HT1080 (cell line): ENCODE data around the gene SYT7. TPM values are rescaled to one million over a fixed set of nuclear protein-coding genes. Genes with fewer than 3 reads are reported as not detected.

ENCODE experiments used
- DNase-seq: peaks from one replicate; pipeline ENCODE4 v3.0.0-alpha.2; 2015; ENCODE audit warnings: low read depth
- total RNA-seq: library from RNA; depleted of rRNA; stranded (reverse); fragments of >200 nt; shearing (Covaris generic); gene quantifications from 2 replicates; pipeline ENCODE4 v1.2.3, GENCODE V29; 2014

Gene SYT7
- total RNA-seq, 1 experiment from 2014 or later, result 2.0 TPM

DNA sequence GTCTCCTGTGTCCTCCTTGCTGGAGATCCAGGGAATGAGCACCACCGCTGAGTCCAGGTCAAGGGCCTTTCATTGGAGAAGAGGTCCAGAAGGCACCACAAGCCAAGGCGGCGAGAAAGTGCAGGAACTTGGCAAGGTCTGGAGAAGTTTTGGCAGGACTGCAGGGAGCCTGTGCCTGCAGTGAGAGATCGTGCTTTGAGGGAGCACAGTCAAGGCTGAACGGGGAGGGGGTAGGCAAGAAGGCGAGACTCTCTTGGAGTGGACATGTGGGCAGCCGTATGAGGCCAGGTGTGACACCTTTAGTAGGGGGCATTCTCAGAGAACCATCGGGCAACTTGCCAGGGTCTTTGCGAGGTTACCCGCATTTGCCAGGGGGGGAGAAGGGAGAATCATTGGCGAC is 41.9 kb downstream of the SYT7 start:
- no peak for DNase-seq

DNA sequence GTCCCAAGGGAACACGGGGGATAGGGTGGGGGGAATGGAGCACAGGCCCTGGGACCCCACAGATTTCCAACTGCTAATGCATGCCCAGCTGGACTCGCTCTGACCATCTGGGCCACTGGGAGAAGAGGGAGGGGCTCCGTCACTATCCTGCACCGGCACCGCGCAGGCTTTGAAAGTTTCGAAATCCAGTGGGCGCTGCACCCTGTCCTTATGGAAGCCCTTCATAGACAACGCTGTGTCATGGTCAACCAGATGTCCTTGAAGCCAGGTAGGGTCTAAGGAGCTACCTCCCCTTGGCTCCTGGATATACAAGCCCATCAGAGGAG is 42.3 kb downstream of the SYT7 start:
- no peak for DNase-seq

DNA sequence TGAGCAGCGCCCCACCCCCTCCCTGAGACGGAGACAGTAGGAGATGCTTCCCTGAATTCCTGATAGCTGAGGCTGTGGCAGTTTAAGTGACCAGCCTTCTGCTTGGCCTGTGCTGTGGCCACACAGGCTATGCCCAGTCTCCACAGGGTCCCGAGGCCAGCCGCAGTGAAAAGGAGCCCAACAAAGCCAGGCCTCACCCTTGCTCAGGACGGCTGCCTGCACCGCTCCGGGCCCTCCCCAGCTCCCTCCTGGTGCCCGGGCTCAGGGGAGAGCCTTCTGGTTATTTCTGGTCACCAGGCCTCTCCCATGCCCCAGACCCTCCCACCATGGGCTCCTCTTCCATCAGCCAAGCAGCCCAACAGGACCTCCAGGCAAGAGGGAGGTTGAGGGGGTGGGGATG is 43.5 kb downstream of the SYT7 start:
- DNase-seq, result no peak

DNA sequence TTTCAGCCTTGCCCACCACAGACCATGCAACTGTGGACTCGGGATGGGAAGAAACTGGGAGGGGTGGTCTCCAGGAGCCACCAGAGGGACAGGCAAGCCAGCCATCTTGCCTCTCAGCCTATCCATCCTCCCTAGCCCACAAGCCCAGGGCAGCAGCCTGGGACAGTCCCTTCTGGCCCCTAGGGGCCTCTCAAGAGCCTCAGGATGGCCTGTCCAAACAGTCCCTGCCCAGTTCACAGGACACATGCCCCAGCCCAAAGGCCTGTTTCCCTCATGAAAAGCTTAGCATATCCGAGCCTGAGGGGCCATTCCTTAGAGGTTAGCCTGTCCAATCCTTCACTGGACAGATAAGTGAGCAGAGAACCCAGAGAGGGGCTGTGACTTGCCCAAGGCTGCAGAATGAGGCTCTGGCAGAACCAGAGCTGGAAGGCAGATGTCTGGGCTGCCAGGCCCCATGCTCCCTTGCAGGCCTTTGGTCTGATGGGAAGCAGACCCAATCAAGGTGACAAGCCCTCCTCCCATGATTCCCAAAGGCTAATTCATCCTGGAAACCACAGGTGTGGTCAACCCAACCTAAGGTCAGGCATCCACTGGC is 44.1 kb downstream of the SYT7 start:
- no peak for DNase-seq

DNA sequence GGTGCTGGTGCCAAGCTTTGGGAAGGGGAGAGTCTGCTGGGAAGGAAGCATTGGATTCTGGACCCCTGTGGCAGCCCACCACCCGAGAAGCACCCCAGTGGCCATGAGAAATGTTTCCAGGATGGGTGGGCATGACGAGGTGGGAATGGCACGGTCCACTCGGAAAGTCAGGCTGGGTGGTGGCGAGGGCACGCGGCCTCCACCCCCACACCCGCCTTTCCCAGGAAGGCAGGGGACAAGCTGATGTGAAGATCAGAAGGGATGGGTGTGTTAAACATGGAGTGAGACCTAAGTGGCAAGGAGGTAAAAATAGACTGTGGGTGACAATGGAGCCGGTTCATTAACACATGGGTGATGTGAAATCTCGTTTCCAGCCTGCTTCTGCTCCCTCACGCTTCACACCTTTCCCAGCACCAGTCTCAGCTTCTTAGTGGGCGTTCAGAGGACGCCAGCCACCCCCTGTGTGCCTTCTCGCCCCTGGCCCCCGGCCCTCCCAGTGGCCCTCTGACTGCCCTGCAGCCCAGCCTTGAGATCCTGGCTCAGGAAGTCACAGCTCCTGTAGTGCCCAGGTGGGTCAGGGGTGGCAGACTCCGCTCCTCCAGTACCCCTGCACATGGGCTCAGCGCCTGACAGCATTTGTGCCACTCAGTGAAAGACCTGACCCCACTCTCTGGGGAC is 44.7 kb downstream of the SYT7 start:
- DNase-seq, result no peak

DNA sequence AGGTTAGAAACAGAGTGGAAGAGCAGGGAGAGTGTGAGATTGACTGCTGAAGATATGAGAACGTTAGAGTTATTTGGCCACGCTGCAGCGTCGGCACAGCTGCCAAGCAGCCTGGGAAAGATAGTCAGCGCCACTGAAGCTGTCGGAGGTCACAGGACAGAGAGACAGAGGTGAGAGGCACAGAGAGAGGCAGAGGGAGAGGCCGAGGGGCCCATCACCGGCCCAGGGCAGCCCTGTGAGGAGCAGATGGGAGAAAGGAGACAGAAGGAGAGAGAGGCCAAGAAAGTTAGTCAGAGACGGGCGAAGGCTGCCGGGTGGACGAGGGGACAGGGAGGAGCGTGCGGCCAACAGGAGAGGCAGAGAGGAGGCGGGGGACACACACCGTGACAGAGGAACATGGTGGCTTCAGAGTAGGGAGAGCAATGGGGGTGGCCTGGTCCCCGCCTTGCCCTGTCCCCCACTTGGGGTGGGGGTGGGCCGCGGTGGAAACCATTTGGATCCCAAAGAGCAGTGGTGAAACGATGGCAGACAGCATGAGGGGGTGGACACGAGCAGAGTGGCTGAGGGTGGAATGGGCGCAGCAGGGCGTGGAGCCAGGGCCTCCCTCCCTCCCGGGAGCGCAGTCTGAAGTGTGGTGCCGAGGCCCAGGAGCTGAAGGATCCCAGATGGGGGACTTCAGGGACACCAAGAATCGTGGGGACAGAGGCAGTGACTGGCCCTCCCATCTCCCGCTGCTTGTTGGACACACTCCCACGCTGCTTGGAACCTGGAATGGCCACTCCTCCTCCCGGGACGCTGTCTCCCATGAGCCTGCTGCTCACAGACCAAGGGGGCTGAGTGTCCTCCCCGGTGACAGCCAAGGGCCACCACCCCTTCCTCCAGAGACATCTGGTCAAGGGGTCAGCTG is 45.7 kb downstream of the SYT7 start:
- DNase-seq, result no peak

DNA sequence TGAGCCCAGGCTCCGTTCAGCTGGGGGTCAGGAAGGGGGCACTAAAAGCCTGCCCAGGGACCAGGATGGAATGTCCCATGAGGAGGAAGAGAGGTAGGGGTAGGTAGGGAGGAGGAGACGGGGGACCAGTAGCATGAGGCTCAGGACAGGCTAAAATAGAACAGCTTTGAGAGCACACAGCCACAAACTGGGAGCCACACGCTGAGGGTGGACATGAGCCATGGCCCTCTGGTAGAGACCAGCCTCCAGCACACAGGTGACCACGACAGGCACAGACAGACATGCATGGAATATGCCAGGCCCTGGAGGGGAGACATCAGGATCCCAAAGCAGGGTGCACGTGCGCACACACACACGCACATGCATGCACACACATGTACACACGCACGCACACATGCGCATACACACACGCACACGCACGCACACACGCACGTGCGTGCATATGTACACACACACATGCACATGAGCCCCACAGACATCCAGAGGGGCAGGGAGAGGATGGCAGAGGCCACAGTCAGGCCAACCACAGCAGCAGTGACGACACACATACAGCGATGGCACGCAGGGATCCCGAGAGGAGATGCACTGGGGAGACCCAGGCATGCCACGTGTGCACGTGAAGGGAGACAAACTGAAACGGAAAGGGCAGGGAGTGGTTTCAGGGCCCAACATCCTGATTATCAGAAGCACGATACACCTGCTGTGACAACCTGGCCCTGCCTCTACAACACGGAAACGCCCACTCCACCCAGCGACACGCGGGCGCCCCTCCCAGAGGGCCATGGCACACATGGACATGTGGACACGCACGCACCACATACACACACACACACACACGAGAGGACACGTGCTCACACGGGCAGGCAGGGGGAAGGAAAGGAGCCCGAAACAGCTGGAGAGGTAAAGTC is 46.6 kb downstream of the SYT7 start:
- DNase-seq, result no peak

DNA sequence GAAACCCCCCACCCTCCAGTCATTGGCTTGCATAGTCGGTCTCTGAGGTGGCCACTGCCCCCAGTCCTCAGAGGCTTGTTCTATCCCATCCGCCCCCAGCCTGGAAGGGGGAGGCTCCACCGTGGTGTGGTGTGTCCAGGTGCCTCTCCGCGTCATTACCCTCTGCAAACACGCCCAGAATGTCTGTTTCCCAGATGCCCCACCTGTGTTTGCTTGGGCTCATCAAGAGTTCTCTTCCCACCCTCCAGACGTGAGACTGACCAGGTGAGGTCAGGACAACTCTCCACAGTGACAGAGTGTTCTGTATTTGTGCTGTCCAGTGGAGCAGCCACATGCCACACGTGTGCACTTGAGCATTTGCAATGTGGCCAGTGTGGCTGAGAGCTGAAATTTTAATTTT is 47.5 kb downstream of the SYT7 start:
- DNase-seq, result no peak

DNA sequence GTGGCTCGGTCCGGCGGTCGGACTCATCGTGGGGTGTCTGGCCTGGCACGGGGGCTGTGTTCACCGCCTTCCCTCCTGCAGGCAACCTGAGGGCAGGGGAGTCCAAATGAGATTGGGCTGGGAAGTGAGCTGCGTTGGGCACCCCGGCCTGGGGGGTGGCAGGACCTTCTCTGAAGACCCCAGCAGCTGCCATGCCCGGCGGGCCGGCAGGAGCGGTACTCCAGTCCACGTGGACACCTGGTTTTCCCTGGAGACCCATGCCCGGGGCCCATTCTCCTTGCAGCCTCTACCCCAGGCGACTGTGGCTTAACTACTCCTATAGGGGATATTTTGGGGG is 47.9 kb downstream of the SYT7 start:
- no peak for DNase-seq

DNA sequence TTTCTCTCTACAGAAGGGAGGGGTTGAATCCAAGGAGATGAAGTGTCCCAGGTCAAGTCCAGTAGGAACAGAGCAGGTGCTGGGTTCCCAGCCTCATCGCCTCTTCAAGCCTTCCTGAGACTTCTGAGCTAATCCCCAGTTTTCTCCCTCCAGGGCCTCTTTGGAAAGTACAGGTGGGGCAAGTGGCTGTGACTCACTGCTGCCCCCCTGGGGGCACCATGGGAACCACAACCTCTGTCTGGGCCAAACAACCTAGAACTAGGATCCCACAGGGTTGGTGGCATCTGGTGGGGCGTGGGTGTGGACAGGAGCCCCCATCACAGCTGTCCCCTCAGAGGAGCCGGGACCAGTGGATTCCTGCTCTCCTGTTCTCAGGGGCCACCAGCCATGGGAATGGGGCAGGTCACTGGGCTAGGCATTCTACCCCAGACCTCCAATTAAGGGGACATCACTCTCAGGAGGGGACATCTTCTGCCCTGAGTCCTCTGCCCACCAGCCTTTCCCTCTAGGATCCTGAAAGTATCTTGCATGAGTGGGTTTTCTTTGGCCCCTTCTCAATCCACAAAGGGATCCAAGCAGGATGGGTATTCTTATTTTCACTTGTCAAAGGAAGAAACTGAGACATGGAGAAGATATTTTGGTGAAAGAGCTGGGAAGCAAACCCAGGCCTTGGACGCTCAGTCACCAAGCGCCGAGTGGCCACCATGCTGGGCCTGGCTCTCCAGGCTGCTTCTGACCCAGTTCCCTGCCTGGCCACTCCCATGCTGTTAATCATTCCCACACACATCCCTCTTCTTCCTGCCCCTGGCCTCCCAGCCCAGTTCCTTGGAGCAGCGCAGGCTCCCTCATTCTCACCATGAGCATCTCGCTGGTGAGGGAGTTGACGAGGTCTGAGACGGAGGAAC is 48.5 kb downstream of the SYT7 start:
- DNase-seq, result peak; percentile 46

DNA sequence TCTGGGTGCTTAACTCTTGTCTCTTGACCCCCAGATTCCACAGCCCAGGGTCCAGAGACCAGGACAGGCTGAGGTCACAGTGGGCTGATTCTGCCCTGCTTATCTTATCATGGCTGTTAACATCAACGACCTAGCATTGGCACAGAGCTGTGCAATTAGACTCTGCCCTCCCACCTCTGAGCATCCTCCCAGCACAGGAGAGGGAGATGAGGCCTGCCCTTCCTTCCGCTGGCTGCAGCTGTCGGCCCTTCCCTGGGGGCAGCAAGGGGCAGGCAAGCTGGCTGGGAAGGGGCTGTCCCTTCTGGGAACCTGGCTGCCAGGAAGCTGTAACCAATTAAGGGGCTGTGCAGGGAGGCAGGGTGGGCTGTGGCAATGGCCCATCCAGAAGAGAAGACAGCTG is 49.8 kb downstream of the SYT7 start:
- DNase-seq, result no peak

DNA sequence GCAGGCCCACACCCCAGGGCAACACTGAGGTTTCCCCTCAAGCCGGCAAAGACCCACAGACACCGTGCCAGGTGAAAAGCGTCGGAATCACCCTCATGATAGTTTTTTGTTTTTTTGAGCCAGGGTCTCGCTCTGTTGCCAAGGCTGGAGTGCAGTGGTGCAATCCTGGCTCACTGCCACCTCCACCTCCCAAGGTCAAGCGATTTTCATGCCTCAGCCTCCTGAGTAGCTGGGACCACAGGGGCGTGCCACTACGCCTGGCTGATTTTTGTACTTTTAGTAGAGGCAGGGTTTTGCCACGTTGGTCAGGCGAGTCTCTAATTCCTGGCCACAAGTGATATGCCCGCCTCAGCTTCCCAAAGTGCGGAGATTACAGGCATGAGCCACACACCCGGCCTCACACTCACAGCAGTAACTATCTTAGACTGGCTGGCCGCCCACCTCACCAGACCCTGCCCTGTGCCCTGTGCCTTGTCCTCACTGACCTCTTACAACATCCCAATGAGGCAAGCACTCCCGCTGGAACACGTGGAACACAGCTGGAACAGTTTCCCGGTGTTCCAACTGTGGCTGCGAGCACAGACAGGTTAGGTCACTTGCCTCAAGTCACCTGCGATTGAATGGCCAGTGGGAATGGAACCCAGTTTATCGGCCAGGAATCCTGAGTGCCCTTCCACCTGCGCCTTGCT is 51.2 kb downstream of the SYT7 start:
- no peak for DNase-seq

DNA sequence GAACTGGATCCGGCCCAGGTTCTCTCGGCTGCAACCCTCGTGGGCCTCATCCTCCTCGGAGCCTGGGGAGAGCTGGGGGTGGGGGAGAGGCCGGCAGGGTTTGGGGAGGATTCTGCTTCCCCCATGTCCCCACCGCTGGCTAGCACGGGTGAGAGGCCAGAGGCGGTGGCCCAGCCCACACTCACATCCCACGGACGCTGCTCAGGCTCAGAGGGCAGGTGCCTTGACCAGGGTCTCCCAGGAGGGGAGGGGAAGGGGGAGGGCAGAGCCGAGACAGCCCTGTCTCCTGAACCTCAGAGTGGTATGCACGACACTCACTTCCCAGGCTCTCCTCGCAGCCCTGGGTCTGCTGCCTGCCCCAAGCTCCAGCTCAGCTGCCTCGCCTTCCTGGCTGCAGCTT is 52.8 kb downstream of the SYT7 start:
- no peak for DNase-seq

DNA sequence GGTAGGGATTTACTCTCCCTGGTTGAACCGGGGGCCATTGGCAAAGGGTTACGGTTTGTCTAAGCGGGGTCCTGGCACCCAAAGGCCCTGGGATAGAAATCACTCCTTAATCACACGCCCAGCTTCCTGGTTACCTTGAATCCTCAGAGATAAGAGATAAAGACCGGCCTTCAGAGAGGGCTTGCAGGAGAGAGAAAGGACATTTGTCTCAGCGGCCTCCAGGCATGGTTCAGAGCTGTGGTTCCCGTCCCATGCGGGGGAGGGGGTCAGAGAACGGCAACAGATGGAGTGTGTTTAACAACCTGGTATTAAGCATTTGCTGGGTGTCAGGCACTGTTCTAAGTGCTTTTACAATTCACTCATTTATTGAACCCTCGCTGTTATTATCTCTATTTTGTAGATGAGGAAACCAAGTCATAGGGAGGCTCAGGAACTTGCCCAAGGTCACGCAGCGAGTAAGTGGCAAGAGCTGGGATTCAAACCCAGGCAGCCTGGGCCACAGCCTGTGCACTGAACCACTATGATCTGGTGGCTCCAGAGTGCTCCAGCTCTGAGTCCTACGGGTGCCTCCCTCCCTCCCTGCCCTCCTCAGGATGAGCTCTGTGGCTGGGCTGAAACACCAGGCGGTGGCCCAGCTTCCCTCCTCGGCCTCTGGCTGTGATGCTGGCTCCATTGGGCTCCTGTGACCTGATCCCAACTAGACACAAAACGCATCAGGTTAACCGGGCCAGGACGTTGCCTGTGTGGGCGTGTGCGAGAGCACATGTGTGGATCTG is 53.7 kb downstream of the SYT7 start:
- no peak for DNase-seq

DNA sequence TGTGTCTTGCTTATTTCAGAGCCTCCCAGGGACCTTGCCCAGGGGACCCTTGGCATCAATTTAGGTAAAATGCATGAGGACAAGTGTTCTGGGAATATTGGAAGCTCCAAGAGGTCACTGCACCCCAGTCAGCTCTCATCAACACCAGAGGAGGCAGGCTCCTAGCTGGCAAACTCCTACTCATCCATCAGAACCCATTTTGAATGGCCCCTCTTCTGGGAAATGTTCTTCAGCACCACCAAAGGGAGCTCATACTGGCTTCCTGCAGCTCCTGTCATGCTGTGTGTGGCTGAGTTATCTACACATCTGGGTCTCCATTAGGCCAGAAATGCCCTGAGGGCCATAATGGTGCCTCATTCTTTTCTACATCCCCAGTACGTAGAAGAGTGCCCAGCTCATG is 54.6 kb downstream of the SYT7 start:
- DNase-seq, result no peak

DNA sequence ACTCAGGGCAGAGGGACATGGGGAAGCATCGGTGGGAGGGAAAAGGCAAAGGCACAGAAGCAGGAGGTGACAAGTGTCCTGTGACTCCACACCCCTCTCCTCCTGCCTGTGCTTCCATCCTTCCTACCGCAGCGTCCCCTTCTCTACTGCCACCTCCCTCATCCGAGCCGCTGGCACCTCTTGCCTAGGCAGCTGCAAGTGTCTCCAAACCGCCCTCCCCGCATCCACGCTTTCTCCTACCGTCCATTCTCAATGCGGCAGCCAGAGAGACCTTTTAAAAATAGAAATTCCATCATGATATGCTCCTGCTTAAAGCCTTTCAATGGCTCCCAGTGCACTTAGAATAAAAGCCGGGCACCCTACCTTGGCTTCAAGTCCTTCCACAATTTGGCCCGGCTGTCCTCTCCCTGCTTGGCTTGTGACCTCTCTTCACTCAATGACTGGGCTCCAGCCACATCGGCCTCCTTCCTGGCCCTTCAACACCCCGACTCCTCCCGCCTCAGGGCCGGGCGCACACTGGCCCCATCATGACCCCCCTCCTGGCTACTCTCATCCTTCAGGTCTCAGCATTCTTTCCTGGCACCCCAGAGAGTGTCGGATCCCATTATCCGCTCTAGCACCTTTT is 55.8 kb downstream of the SYT7 start:
- no peak for DNase-seq

DNA sequence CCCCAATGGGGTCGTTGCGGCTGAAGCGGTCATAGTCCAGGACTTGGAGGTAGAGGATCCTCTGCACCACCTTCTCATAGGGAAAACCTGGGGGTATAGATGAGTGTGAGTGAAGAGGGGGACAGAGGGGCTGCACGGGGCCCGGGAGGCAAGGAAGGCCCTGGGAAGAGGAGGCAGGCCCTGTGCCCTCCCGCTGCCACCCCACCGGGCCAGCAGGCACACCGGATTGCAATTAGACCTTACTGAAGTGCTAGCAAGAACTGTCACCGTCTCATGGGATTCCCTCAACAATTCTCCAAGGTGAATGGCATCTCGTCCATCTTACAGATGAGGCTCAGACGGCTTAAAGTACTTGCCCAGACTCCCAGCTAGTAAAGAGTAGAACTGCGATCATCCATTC is 56.4 kb downstream of the SYT7 start:
- DNase-seq, result no peak

DNA sequence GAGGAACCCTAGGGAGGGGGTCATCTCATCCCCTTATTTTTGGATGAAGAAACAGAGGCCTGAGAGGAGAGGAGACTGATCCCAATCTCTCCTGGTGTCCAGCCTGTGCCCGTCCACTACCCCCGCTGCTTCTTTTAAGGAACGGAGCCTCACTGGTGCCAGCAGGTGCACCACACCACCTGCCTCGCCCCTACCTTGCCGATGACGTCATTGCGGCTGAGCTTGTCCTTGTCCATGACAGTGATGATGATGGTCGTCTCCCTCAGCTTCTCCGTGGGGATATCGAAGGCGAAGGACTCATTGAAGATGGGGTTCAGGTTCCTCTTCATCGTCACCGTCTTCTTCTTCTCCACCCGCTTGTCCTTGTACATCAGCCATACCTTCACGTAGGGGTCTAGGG is 58.0 kb downstream of the SYT7 start:
- DNase-seq, result no peak
